Ishikawa (cell line): ENCODE data around the gene GZMB.

ENCODE experiments used
- CEBPB ChIP-seq: IDR thresholded peaks from 2 replicates; pipeline ENCODE4 v1.6.1; 2012
- CREB1 ChIP-seq: IDR thresholded peaks from 2 replicates; pipeline ENCODE4 v1.6.1; 2012; ENCODE audit warnings: low read depth
- EGR1 ChIP-seq: IDR thresholded peaks from 2 replicates; pipeline ENCODE4 v1.6.1; 2012
- EP300 ChIP-seq: IDR thresholded peaks from 2 replicates; pipeline ENCODE4 v1.6.1; 2012; ENCODE audit warnings: borderline replicate concordance
- FOXM1 ChIP-seq: IDR thresholded peaks from 2 replicates; pipeline ENCODE4 v1.6.1; 2012; ENCODE audit warnings: low read depth, borderline replicate concordance
- MAX ChIP-seq: IDR thresholded peaks from 2 replicates; pipeline ENCODE4 v1.6.1; 2012
- NFIC ChIP-seq: IDR thresholded peaks from 2 replicates; pipeline ENCODE4 v1.6.1; 2012
- RAD21 ChIP-seq: IDR thresholded peaks from 2 replicates; pipeline ENCODE4 v1.6.1; 2012; ENCODE audit warnings: low read depth
- REST ChIP-seq: IDR thresholded peaks from 2 replicates; pipeline ENCODE4 v1.6.1; 2012; ENCODE audit warnings: low read depth, mild to moderate bottlenecking
- TAF1 ChIP-seq: IDR thresholded peaks from 2 replicates; pipeline ENCODE4 v1.6.1; 2012; ENCODE audit warnings: low read depth, mild to moderate bottlenecking
- TCF12 ChIP-seq: IDR thresholded peaks from 2 replicates; pipeline ENCODE4 v1.6.1; 2012; ENCODE audit warnings: low read depth
- TEAD4 ChIP-seq: IDR thresholded peaks from 2 replicates; pipeline ENCODE4 v1.6.1; 2012
- USF1 ChIP-seq: IDR thresholded peaks from 2 replicates; pipeline ENCODE4 v1.6.1; 2012
- YY1 ChIP-seq: IDR thresholded peaks from 2 replicates; pipeline ENCODE4 v1.6.1; 2012; ENCODE audit warnings: low read depth
- ZBTB7A ChIP-seq: IDR thresholded peaks from 2 replicates; pipeline ENCODE4 v1.6.1; 2012; ENCODE audit warnings: low read depth

The GZMB gene

GRCh38 chr14:24634158-24634557 lies at the start of gene GZMB:
Gene GZMB, minus strand, starts transcription at chr14:24634190. Its CDS starts 30 bp downstream, at chr14:24634160.
- no peak for TF ChIP-seq CEBPB
- no peak for TF ChIP-seq USF1
- no peak for TF ChIP-seq REST
- no peak for TF ChIP-seq EGR1
- TF ChIP-seq NFIC = no peak
- no peak for TF ChIP-seq TAF1
- TF ChIP-seq EP300 = no peak
- TF ChIP-seq MAX = no peak

GRCh38 chr14:24681056-24681455 lies 47.1 kb upstream of the GZMB start:
- no peak for TF ChIP-seq EP300
- no peak for TF ChIP-seq EGR1
- no peak for TF ChIP-seq REST
- TF ChIP-seq CREB1 = no peak

- TF ChIP-seq ZBTB7A = no peak
- no peak for TF ChIP-seq FOXM1
- TF ChIP-seq CREB1 = no peak
- no peak for TF ChIP-seq USF1
- no peak for TF ChIP-seq CEBPB
- no peak for TF ChIP-seq YY1
- no peak for TF ChIP-seq MAX
- no peak for TF ChIP-seq TCF12
- TF ChIP-seq EP300 = no peak
- TF ChIP-seq RAD21 = no peak
- no peak for TF ChIP-seq REST
- TF ChIP-seq TEAD4 = no peak
- TF ChIP-seq NFIC = no peak
- TF ChIP-seq TAF1 = no peak
- TF ChIP-seq EGR1 = no peak
These were observed 46.5 kb upstream of the GZMB start for GRCh38 chr14:24680516-24680915.

GRCh38 chr14:24679248-24679961 lies 45.4 kb upstream of the GZMB start:
- TF ChIP-seq ZBTB7A = no peak
- no peak for TF ChIP-seq YY1
- no peak for TF ChIP-seq REST
- no peak for TF ChIP-seq EP300
- TF ChIP-seq MAX = no peak
- TF ChIP-seq CREB1 = no peak
- TF ChIP-seq RAD21 = no peak
- no peak for TF ChIP-seq TEAD4
- TF ChIP-seq FOXM1 = no peak
- TF ChIP-seq CEBPB = no peak
- no peak for TF ChIP-seq USF1
- TF ChIP-seq NFIC = no peak
- TF ChIP-seq TCF12 = no peak
- no peak for TF ChIP-seq EGR1
- no peak for TF ChIP-seq TAF1
